Fibroblast of peridontal ligament (primary cell): ENCODE measurements around the gene RALA.
"Not testable (repeated sequence)": the region's sequence is repeated elsewhere in the genome, so short reads cannot be mapped to it uniquely, and the experiment has no call there.

Source experiments
- DNase-seq: peaks from one replicate; pipeline ENCODE4 v3.0.0-alpha.2; 2010; ENCODE audit errors: extremely low read depth

The RALA gene

DNA sequence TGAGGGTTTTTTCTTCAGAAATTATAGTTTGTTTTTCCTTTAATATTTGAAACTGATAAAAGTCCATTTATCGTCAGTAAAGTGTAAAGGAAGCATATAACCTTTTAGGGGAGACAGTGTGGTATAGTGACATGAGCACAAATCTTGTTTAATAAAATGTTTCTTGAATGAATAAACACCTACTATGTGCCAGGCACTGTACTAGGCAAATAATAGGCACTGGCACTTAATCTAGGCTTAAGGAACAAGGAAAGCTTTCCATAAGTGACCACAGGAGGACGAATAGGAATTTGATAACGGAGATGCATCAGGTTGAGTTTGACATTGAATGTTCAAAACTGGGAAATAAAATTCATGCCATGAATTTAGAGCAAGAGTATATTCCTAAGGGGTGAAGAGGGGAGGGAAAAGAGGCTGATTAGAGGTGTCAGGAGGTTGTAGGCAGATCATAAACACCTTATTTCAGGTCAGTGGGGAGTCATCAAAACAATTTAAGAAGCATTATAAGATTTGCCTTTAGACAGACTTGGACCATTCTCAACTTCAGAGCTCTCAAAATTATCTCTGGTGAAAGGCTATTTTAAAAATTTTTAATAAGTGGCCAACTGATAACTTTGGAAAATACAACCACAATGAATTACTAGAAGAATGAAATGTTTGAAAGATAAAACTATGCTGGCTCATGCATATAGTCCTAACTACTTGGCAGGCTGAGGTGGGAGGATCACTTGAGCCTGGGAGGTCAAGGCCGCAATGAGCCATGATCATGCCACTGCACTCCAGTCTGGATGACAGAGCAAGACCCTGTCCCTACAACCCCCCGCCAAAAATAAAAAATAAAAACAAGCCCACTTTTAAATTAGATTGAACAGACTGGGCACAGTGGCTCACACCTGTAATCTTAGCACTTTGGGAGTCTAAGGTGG, 22.4 kb downstream of the RALA start:
- no peak for DNase-seq

DNA sequence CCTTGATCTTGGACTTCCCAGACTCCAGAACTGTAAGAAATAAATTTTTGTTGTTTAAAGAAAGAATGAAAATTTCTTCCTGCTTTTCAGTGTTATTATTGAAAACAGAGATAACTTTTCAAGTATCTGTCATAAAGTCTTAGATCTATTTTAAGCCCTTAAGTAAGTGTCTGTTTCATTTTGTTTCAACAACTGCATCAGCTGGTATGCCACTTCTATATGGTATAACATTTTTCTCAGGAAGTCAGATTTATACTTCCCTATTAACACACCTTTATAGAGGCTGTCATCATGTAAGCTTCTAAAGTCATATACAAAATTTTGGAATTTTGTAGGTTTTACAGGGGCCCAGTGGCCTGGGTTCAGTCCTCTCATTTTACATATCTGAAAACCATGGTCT, 24.4 kb downstream of the RALA start:
- DNase-seq, result no peak

DNA sequence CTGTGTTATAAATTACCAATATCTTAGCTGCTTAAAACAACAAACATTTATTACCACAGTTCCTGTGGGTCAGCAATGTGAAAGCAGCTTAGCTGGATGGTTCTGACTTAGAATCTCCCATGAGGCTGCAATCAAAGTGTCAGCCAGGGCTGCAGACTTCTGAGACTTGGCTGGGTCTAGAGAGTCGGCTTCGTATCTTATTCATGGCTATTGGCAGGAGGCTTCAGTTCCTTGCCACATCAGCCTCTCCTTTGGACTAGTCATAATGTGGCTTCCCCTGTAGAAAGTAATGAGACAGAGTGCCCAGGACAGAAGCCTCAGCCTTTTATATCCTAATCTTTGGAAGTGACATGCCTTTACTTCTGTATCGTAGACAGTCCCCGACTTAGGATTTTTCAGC, 27.3 kb downstream of the RALA start:
- peak; percentile 95 for DNase-seq

DNA sequence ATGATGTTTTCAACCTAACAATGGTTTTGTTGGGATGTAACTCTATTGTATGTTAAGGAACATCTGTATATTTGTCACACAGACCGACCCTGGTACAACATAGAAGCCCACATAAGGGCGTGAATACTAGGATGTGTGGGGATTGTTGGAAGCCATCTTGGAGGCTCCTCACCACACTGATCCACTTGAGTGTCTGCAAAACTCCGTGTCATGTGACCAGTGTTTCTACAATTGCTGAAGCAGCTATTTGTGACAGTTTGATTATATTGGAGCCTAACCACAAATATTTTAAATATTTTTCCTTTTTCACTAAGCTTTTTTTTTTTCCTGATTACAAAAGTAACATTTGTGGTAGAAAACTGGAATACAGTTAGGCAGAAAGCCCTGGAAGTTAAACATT, 27.9 kb downstream of the RALA start:
- peak; percentile 91 for DNase-seq

DNA sequence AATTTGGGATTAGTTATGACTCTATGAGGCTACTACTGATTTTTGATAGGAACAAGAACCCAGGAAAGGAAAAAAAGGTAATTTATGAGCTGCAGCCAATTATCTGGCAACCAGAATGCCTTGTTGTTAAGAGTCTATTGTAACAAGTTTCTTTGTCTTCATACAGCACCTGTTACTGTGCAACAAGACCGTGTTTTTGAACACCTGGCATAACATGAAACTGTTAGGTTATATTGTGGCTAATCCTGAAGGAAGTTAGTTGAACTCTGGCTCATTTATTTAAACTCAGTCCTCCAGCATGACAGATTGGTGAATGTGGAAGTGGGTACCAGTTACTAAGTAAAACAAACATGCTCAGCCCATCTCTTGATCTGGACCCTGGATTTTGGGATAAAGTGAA, 33.0 kb downstream of the RALA start:
- no peak for DNase-seq

DNA sequence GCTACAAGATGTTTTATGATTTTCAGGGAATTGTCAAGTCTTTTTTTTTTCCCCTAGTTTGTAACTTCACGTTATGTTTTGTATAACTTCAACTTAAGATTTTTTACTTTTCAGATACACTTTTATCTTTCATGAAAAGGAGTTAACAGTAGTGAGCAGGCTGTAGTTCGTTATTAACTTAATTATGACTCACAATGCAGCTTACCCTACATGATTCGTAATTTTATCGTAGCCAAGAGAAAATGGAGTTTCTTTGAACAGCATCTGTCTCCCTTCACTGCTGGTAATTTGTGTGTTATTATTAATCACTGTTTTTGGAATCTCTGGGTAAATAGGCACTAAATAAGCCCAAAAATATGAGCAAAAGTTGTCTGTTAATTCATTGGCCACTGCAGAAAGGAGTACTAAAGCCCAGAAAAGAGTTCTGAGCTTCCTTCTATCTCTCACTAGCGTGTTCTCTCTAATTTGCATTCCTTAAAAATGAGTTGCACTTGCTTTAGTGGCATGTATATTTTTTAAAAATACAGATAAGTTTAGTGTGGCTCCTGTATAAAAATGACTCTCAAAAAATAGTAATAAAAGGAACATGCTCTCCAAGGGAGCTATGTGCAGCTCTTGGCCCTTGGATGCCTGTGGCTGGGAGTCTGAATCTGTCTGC, 36.1 kb downstream of the RALA start:
- DNase-seq, result peak; percentile 21

DNA sequence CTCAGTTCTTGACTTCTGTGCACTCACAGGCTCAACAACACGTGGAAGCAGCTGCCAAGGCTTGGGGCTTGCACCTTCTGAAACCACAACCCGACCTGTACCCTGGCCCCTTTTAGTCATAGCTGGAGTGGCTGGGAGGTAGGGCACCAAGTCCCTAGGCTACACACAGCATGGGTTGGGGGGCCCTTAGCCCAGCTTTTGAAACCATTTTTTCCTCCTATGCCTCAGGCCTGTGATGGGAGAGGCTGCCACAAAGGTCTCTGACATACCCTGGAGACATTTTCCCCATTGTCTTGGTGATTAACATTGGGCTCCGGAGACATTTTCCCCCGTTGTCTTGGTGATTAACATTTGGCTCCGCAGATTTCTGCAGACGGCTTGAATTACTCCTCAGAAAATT, 38.6 kb downstream of the RALA start:
- no peak for DNase-seq

DNA sequence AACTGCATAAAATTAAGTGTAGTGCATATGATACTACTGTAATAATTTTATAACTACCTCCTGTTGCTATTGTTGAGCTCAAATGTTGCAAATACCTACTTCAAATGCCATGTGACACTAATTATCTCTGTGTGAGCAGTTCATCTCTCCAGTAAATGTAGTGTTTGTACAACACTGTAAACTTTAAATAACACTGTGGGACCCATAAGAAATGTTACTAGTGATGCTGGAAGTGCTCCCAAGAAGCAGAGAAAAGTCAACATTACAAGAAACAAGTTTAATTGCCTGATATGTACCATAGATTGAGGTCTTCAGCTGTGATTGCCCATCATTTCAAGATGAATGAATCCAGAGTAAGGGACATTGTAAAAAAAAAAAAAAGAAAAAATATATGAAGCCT, 39.9 kb downstream of the RALA start:
- DNase-seq, result no peak

DNA sequence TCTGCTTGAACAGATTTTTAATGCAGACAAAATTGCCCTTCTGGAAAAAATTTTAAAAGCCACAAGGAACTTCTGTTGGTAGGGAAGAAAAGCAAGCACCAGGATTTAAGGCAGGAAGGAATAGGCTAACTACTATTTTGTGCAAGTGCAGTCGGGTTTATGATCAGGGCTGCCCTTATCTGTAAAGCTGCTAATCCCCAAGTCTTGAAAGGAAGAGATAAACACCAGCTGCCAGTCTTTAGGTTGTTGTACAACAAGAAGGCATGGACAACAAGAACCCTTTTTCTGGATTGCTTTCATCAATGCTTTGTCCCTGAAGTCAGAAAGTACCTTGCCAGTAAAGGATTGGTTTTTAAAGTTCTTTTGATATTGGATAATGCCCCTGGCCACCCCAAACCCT, 40.7 kb downstream of the RALA start:
- DNase-seq, result no peak

DNA sequence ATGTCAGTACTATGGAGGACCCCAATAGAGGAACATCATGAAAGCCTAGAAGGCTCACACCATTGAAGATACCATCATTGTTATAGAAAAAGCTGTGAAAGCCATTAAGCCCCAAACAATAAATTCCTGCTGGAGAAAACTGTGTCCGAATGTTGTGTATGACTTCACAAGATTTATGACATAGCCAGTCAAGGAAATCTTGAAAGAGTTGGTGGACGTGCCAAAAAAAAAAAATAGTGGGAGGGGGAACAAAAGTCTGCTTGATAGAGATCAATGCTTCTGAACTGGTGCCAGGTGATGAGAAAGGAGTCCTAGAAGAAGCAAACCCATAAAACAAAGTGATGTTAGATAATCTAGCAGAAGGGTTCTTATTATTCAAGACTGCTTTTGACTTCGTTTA, 41.2 kb downstream of the RALA start:
- DNase-seq, result no peak

DNA sequence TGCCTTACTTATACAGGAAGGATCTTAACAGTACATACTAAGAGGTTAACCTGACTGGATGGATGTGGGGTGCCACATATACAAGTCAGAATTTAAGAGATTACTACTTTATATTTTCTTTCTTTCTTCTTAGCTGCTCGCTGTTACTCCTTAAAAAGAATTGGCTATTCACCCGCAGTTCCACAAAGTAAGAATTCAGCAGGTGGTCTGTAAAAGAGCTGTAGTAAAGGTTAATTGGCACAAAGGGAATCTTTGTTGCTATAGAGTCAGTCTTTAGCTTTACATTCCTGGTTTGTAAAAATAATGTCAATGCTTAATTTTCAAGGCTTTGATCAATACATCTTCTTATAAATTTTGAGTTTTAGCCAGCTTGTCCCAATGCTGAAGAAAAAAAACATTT, 43.2 kb downstream of the RALA start:
- no peak for DNase-seq

DNA sequence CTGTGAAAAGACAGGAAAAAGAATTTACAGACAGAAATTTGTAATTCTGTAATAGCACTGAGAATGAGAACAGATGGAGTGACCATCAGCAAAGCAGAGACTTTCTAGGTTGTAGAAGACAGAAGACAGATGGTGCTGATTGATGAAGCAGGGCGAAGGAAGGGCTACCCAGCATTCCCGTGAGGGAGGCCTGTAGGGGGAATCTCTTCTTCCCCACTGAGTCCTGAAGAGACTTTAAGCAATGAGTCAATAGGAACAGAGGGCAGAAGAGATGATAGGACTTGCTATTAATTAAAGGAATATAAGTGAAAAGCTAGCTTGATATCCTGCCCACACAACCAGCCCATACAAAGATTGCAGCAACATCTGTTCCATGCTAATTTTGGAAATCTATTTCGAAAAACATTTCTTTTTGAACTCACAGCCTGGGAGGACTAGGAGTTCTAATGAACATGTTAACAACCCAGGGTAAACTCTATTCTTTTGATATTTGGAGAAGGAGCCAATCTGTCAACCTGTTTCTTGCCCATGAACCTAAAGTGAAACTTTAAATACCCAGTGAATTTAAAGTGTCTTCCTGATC, 44.1 kb downstream of the RALA start:
- no peak for DNase-seq

DNA sequence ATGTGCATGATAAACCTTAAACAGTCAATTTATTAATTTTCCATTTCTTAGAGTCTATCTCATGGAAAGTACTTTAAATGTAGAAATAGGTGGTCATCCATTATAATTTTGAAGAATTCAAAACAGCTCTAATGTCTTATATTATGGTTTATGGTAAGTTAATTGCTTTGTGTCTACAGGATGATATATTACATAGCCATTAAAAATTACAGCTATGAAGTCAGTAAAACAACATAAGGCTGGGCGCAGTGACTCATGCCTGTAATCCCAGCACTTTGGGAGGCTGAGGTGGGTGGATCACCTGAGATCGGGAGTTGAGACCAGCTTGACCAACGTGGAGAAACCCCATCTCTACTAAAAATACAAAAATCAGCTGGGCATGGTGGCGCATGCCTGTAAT, 44.9 kb downstream of the RALA start:
- not testable (repeated sequence) for DNase-seq

DNA sequence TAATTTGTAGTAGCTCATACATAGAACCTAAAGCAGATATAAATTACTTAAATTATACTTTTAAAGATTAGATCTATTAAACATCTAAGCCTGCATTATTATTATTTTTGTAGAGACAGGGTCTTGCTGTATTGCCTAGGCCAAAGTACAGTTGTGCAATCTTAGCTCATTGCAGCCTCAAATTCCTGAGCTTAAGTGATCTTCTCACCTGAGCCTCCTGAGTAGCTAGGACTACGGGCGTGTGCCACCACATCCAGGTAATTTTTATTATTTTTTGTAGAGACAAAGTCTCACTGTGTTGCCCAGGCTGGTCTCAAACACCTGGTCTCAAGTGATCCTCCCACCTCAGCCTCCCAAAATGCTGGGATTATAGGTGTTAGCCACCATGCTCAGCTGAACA, 46.7 kb downstream of the RALA start:
- no peak for DNase-seq

DNA sequence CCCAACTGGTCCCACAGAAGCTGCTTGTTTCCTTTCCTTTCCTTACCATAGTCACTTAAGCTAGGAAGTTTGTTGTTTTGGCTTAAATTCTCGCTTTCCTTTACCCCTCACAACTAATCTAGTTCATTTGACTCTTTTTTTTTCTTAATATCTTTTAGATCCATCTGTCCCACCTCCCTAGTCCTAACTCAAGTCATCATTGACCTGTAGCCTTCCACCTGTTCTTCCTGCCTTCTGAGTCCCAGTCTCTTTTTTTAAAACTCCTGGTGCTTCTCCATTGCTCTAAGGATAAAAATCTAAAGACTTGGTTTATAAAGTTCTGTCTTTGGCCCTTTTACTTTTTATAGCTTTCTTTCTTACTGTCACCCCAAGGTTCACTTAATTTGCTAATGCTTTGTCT, 47.6 kb downstream of the RALA start:
- no peak for DNase-seq

DNA sequence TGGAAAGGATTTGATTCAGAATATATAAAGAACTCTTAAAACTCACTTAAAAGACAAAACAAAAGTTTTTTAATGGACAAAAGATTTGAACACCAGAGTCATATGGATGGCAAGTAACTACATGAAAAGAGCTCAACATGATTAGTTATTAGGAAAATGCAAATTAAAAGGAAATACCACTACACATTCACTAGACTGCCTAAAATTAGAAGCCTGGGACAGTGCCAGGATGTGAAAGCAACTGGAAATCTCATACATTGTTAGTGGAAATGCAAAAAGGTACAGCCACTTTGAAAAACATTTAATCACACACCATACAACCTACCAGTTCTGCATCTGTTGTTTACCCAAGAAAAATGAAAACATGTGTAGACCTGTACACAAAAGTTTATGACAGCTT, 48.8 kb downstream of the RALA start:
- no peak for DNase-seq

DNA sequence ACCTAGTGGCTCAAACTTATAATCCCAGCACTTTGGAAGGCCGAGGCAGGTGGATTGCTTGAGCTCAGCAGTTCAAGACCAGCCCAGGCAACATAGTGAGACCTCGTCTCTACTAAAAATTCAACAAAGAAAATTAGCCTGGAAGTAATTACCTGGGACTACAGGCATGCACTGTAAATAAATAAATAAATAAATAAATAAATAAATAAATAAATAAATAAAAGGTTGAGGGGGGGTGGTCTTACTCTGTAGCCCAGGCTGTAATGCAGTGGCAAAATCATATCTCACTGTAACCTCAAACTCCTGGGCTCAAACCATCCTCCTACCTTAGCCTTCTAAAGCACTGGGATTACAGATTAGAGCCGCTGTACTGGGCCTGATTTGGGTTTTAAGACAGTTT, 50.5 kb downstream of the RALA start:
- no peak for DNase-seq

DNA sequence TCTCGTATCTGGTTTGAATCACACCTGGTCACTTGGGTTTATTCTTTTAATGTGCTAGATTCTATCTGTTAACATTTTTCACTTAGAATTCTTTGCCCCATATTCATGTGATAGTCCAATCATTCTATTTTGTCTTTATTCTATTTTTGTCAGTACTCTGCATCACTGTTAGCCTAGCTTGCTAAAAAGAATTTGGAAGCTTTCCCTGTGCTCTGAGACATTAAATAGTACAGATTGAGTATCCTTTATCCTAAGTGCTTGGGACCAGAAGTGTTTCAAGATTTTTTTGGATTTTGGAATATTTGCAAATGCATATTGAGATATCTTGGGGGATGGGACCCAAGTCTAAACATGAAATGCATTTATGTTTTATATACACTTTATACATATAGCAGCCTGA, 51.0 kb downstream of the RALA start:
- DNase-seq, result peak; percentile 63

DNA sequence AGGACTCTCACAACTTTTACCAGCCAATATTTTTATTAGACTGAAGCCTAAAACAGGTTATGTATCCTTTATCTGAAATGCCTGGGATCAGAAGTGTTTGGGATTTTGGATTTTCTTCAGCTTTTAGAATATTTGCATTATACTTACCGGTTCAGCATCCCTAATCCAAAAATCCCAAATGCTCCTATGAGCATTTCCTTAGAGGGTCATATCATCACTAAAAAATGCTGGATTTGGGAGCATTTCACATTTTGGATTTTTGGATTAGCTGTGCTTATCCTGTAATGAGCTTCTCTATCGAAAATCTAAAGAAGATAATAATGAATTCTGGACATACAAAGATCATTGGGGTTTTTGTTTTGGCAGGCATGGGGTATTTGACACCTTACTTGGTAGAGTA, 53.0 kb downstream of the RALA start:
- no peak for DNase-seq

DNA sequence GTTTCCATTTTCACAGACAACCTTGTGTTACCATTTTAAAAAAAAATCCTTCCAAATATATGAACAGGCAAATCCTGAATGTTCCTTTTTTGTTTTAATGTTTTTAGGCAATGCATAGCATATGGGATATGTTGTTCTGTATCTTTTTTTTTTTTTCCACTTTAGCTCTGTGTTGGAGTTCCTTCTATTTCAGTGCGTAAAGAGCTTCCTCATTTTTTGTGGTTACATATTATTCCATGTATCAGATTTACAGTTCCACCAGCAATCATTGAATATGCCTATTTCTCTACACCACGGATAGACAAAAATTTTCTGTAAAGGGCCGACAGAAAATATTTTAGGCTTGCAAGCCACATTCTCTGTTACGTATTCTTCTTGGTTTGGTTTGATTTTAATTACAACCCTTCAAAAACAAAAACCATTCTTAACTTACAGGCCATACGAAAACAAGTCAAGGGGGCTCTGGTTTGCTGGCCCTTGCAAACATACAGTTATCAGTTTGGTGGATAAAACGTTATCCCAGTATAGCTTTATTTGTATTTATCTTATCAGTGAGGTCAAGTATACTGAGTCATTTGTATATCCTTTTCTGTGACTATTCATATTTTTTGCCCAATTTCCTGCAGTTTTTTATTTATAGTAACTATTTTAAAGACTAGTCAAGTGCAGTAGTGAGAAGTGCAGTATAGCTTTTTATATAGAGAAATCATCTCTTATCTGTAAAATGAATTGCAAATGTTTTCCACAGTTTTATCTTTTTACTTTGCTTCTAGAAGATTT, 55.7 kb downstream of the RALA start:
- DNase-seq, result no peak

DNA sequence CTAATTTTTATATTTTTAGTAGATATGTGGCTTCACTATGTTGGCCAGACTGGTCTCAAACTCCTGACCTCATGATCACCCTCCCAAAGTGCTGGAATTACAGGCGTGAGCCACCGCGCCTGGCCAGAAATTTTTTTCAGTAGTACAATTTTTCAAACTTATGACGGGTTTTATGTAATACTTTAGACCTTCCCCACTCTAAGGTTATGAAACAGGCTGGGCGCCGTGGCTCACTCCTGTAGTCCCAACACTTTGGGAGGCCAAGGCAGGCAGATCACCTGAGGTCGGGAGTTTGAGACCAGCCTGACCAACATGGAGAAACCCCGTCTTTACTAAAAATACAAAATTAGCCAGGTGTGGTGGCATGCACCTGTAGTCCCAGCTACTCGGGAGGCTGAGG, 56.5 kb downstream of the RALA start:
- not testable (repeated sequence) for DNase-seq

DNA sequence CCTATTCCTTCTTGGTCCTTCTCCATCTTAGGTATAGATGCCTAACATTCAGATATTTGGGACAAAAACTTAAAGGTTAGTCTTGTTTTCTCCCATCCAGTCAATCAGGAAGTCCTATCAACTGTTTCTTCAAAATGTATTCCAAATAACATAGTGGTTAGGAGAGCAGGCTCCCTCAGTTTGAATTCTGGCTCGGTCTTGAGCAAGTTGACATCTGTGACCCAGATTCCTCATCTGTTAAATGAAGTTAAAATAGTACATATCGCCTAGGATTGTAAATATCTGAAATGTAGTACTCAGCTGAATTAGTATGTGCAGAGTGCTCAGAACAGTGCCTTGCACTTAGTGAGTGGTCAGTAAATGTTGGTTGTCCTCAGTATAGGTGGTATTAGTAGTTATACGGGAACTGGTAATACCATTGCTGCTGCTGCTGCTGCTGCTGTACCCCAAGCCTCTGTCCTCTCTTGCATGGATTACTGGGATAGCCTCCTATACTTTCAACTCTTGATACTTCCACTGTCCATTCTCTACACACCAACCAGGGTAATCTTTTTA, 58.6 kb downstream of the RALA start:
- DNase-seq, result no peak
